Aorta (tissue), 5 donors: Measurements from ENCODE around the gene KCND2. TPM values are rescaled to one million over a fixed set of nuclear protein-coding genes. Genes with fewer than 3 reads are reported as not detected.

Source experiments
- ATAC-seq: fragments of 200-7000 bp; cut with Tn5 transposase; one replicate; pipeline ENCODE4 v1.9.1; 2022; ENCODE audit warnings: moderate library complexity; ENCODE audit not compliant: low FRiP score
- DNase-seq, 2 donors: peaks; one replicate each; pipeline ENCODE4 v3.0.0-alpha.2; 2020
- H3K27ac ChIP-seq, 2 donors: one replicate each; pipeline ENCODE4 v1.5.1; 2013; ENCODE audit warnings: low read length in 2 of 2, mild to moderate bottlenecking in 2 of 2, moderate library complexity in 2 of 2, control low read depth in 1 of 2, inconsistent platforms in 1 of 2, low read depth in 1 of 2
- H3K27me3 ChIP-seq, 2 donors: one replicate each; pipeline ENCODE4 v1.6.1; 2013; ENCODE audit warnings: control low read depth in 1 of 2, low read length in 1 of 2, mild to moderate bottlenecking in 1 of 2, moderate library complexity in 1 of 2; ENCODE audit not compliant: insufficient read depth in 2 of 2, control insufficient read depth in 1 of 2
- H3K36me3 ChIP-seq, 2 donors: one replicate each; pipeline ENCODE4 v1.6.1; 2013; ENCODE audit warnings: control low read depth in 1 of 2, low read length in 1 of 2, mild to moderate bottlenecking in 1 of 2; ENCODE audit not compliant: insufficient read depth in 2 of 2, control insufficient read depth in 1 of 2
- H3K4me1 ChIP-seq, 2 donors: one replicate each; pipeline ENCODE4 v1.6.1; 2013; ENCODE audit warnings: low read length in 2 of 2, control low read depth in 1 of 2, mild to moderate bottlenecking in 1 of 2, moderate library complexity in 1 of 2; ENCODE audit not compliant: insufficient read depth in 2 of 2, control insufficient read depth in 1 of 2
- H3K4me3 ChIP-seq, 2 donors: one replicate each; pipeline ENCODE4 v1.5.1; 2013; ENCODE audit warnings: low read length in 2 of 2, control low read depth in 1 of 2, mild to moderate bottlenecking in 1 of 2
- H3K9me3 ChIP-seq: one replicate; pipeline ENCODE4 v1.6.1; 2013; ENCODE audit warnings: mild to moderate bottlenecking, low read length; ENCODE audit not compliant: control insufficient read depth
- WGBS, 2 donors: extraction: QIAGEN DNeasy Blood & Tissue Kit; methylation state at CpG; one replicate each; pipeline ENCODE4 v1.1.7; 2013; 5-methylcytosine and 5-hydroxymethylcytosine counted together
- intact Hi-C, 2 donors: fragments of 100-400 bp; cut with DNase I; formaldehyde crosslinking; loops; one replicate each; pipeline versions ENCODE4 v1.14.2 to v1.15.0; 2022
- polyA plus RNA-seq, 2 donors: library from polyadenylated mRNA; stranded (reverse); fragments of 200-250 nt; gene quantifications; one replicate each; pipeline ENCODE4 v1.2.3, GENCODE V29; 2013
- total RNA-seq, 2 donors: library from RNA; stranded (reverse); fragmentation: NEBNext Ultra II Directional; extraction: Animal tissue kit (Norgen Biotek cat#: 25700); gene quantifications; one replicate each; pipeline ENCODE4 v1.2.1, GENCODE V29; 2021
- donor health status: healthy with polysubstance abuse.
- donor health status: Bipolar disorder and iron deficiency.
- donor health status: DM: no; HTN: no; CAD: no.
- donor health status: DM: no; HTN: no; CAD: no.
- donor health status: DM: yes; HTN: yes; CAD: no.

The KCND2 gene
- total and polyA plus RNA-seq, 4 donors = 1.9 to 4.2 TPM; not detected in 2

DNA sequence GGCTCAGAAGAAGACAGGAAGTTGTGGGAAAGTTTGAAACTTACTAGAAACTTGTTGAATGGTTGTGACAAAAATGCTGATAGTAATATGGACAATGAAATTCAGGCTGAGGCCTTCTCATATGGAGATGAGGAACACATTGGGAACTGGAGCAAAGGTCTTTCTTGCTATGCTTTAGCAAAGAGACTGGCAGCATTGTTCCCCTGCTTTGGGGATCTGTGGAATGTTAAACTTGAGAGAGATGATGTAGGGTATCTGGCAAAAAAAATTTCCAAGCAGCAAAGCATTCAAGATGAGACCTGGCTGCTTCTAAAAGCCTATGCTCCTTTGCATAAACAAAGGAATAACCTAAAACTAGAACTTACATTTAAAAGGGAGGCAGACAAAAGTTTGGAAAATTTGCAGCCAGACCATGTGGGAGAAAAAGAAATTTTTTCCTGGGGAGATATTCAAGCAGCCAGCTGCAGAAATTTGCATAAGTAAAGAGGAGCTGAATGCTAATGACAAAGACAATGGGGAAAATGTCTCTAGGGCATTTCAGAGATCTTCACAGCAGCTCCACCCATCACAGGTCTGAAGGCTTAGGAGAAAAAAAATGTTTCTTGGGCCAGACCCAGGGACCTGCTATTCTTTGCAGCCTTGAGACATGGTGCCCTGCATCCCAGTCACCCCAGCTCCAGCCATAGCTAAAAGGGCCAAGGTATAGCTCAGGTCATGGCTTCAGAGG lies 16.5 kb upstream of the KCND2 start:
- no peaks in the 10 kb centered on the region for H3K4me1 ChIP-seq
- intact Hi-C loops = no loop called here
- H3K36me3 ChIP-seq = no peaks in the 10 kb centered on the region
- peaks cover 3% of the 10 kb centered on the region for H3K9me3 ChIP-seq
- H3K27me3 ChIP-seq = no peaks in the 10 kb centered on the region
- H3K4me3 ChIP-seq = no peak overlapping the region
- no peak for DNase-seq
- no peak overlapping the region for H3K27ac ChIP-seq
- no peak for ATAC-seq

- peaks cover 3% of the 10 kb centered on the region for H3K9me3 ChIP-seq
- WGBS, 2 donors = 67 to 74% methylated on average over 2 of the region's 2 CpGs
- H3K4me3 ChIP-seq = no peak overlapping the region
- H3K36me3 ChIP-seq = no peaks in the 10 kb centered on the region
- ATAC-seq (no peak), DNase-seq (no peak)
- intact Hi-C loops = no loop called here
- H3K27me3 ChIP-seq = no peaks in the 10 kb centered on the region
- H3K27ac ChIP-seq = no peak overlapping the region
- H3K4me1 ChIP-seq = no peaks in the 10 kb centered on the region
Observed at GRCh38 chr7:120259386-120259785, 13.6 kb upstream of the KCND2 start.

DNA sequence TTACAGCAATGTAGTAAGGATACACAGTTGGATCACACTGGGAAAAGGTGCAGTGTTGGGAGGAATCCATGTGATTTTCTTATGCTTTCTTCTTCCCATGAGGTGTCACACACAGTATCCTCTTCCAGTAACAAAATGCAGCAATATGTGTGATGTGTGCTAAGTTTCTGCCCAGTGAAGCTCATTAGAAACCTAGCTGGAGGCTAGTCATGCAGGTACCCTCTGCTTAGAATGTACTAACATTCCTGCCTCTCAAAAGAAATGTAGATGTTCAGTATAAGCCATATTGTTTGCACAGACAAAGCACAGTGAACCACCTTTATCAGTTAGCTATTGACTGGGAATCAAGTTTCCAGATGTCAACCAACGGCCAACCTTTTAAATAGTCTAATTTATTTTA lies 12.9 kb upstream of the KCND2 start:
- H3K4me3 ChIP-seq = no peak overlapping the region
- H3K9me3 ChIP-seq = peaks cover 1% of the 10 kb centered on the region
- no peaks in the 10 kb centered on the region for H3K27me3 ChIP-seq
- no peak overlapping the region for H3K27ac ChIP-seq
- DNase-seq (no peak), ATAC-seq (no peak)
- intact Hi-C loops = no loop called here
- 71 to 85% methylated on average over 1 of the region's 1 CpG for WGBS, 2 donors
- H3K36me3 ChIP-seq = no peaks in the 10 kb centered on the region
- no peaks in the 10 kb centered on the region for H3K4me1 ChIP-seq

DNA sequence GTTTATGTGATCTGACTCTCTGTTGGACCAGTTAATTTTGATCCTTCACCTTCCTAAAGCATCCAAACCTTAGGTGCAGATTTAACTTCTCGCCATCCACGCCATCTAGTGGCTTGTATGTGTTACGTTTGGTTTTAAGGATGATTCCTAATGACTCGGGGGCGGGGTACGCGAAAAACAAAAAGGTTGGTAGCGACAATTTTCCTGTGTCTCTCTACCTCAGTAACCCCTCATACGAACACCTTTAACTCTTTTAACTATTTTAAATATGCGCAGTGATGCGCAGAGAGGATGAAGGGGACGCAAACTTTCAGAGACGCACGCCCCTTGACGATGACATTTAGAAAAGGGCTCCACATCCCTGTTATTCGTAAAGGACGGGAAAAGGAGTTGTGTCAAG lies 714 bp upstream of the KCND2 start:
- ATAC-seq = peak; percentile 77
- no peaks in the 10 kb centered on the region for H3K9me3 ChIP-seq
- no peak for DNase-seq
- intact Hi-C loops = loop anchor here (2.0 to 10.0 kb wide), 2 partner anchors 127 to 337 kb away; no protein-coding TSS in a partner anchor
- H3K4me3 ChIP-seq = peak overlapping the region; percentile 35 to 72
- H3K27ac ChIP-seq = no peak overlapping the region
- H3K36me3 ChIP-seq = no peaks in the 10 kb centered on the region
- H3K27me3 ChIP-seq = peaks cover 0 to 2% of the 10 kb centered on the region in 2 donors
- WGBS, 2 donors = 0 to 1% methylated on average over 17 of the region's 17 CpGs
- no peaks in the 10 kb centered on the region for H3K4me1 ChIP-seq

DNA sequence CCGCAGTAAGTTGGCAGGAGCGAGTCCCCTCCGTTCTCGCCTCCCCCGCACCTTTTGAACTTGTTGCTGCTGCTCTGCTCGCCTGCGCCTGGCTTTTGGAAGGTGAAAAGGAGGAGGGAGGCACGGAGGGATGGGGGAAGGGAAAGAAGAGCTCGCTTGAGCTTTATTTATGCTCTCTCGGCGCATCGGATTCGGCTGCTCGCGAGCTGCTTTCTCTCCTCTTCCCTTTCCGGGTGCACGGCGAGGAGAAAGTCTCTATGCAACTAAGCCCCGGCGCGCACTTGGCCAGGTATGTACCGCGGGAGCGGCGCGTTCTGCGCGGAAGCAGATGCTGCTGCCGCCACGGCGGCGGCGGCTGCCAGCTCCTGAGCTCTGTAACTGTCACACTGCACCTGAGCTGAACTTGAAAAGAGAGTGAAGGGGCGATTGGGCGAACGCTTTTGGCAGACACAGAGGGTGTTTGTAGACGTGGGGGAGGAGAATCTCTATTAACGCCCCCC lies 551 bp downstream of the KCND2 start:
- Histone ChIP-seq H3K9me3 (no peaks in the 10 kb centered on the region), H3K27me3 (peaks cover 0 to 2% of the 10 kb centered on the region in 2 donors), H3K4me1 (no peaks in the 10 kb centered on the region), H3K27ac (no peak overlapping the region), H3K4me3 (peak overlapping the region; percentile 15 to 38), H3K36me3 (no peaks in the 10 kb centered on the region)
- ATAC-seq = peak; percentile 19
- peak in 1 of 2 donors; percentile 74 for DNase-seq
- WGBS, 2 donors = 1% methylated on average over 37 to 38 of the region's 38 CpGs
- intact Hi-C loops = loop anchor here (2.0 to 10.0 kb wide), 2 partner anchors 129 to 339 kb away; no protein-coding TSS in a partner anchor

- Histone ChIP-seq H3K27ac (no peak overlapping the region), H3K36me3 (no peaks in the 10 kb centered on the region), H3K9me3 (no peaks in the 10 kb centered on the region), H3K27me3 (peaks cover 0 to 2% of the 10 kb centered on the region in 2 donors), H3K4me1 (no peaks in the 10 kb centered on the region), H3K4me3 (no peak overlapping the region)
- ATAC-seq (no peak), DNase-seq (no peak)
- WGBS, 2 donors = 93 to 94% methylated on average over 16 of the region's 16 CpGs
- intact Hi-C loops = loop anchor here in 1 of 2 donors (10.0 kb wide), 1 partner anchor 130 kb away; no protein-coding TSS in a partner anchor
Observed at GRCh38 chr7:120274482-120274881, 1.5 kb downstream of the KCND2 start.

DNA sequence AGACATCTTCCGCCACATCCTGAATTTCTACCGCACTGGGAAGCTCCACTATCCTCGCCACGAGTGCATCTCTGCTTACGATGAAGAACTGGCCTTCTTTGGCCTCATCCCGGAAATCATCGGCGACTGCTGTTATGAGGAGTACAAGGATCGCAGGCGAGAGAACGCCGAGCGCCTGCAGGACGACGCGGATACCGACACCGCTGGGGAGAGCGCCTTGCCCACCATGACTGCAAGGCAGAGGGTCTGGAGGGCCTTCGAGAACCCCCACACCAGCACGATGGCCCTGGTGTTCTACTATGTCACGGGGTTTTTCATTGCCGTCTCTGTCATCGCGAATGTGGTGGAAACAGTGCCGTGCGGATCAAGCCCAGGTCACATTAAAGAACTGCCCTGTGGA lies 1.9 kb downstream of the KCND2 start:
- 97 to 98% methylated on average over 27 of the region's 27 CpGs for WGBS, 2 donors
- ATAC-seq (no peak), DNase-seq (peak in 1 of 2 donors; percentile 38)
- Histone ChIP-seq H3K36me3 (no peaks in the 10 kb centered on the region), H3K27me3 (peaks cover 0 to 2% of the 10 kb centered on the region in 2 donors), H3K27ac (no peak overlapping the region), H3K4me1 (no peaks in the 10 kb centered on the region), H3K4me3 (no peak overlapping the region), H3K9me3 (no peaks in the 10 kb centered on the region)
- intact Hi-C loops = loop anchor here in 1 of 2 donors (10.0 kb wide), 1 partner anchor 130 kb away; no protein-coding TSS in a partner anchor

DNA sequence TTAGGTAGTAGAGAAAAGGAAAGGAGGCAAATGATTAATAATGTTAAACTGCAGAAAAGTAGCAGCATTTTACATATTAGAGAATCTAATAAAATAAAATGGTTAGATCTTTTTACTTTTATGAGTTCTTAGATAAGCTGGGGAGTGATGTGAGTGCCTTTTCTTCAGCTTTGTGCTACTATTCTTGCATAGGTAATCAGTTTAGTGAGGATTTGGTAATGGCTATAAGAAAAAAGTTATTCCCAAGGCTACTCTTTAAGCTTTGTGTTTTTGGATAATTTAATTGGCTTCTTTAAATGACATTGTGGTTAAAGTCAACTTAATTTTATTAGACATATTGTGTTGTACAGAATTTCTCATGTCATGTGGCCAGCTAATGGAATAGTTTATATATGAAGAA lies 3.7 kb downstream of the KCND2 start:
- Histone ChIP-seq H3K9me3 (no peaks in the 10 kb centered on the region), H3K4me1 (no peaks in the 10 kb centered on the region), H3K4me3 (no peak overlapping the region), H3K27ac (no peak overlapping the region), H3K36me3 (no peaks in the 10 kb centered on the region), H3K27me3 (peaks cover 0 to 2% of the 10 kb centered on the region in 2 donors)
- ATAC-seq = no peak
- intact Hi-C loops = loop anchor here in 1 of 2 donors (10.0 kb wide), 1 partner anchor 132 kb away; no protein-coding TSS in a partner anchor
- no peak for DNase-seq

DNA sequence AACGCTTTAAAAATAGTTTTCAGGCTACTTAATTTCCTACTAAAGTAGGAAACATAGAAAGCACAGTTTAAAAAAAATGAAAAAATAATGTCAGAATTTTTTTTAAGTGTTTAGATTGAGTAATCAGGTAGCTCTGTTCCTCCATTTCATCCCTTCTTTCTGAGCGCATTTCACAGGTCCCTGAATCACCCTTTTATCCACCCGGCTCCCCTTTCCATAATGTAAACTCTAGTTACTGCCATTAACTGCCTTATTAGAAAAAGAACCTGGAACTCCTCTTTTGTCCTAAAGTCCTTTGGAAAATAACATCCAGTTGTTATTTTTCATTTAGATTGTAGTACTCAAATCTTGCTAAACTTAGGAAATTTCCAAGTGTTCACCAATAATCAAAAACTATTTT lies 5.8 kb downstream of the KCND2 start:
- intact Hi-C loops = loop anchor here in 1 of 2 donors (10.0 kb wide), 1 partner anchor 134 kb away; no protein-coding TSS in a partner anchor
- DNase-seq = no peak
- Histone ChIP-seq H3K27me3 (no peaks in the 10 kb centered on the region), H3K27ac (no peak overlapping the region), H3K4me3 (no peak overlapping the region), H3K36me3 (no peaks in the 10 kb centered on the region), H3K9me3 (no peaks in the 10 kb centered on the region), H3K4me1 (no peaks in the 10 kb centered on the region)
- 69 to 71% methylated on average over 3 of the region's 3 CpGs for whole genome bisulfite sequencing, 2 donors
- no peak for ATAC-seq
